ENCODE data around the gene MAPK8IP3.

GRCh38 chr16:1670866-1671265 is 35.1 kb upstream of the MAPK8IP3 start:
- no peak for TF ChIP-seq CTCF (IDR thresholded peaks at IDR 0.05; ENCODE audit: low read depth, low read length, poor library complexity, severe bottlenecking)
- TF ChIP-seq EZH2phosphoT487 (IDR thresholded peaks at IDR 0.05; ENCODE audit: borderline replicate concordance, low read length) = no peak

Data from DOHH2 (cell line).